DOHH2 (cell line): ENCODE results near the gene ADAMTS8.

Source experiments
- H3F3A ChIP-seq: fragments of 200-600 bp; sonication (generic), shearing (Covaris generic); 2 replicates; pipeline ENCODE4 v1.6.0; 2016; ENCODE audit warnings: antibody characterized with exemption, mild to moderate bottlenecking; ENCODE audit not compliant: control insufficient read depth, insufficient read depth
- H3K27ac ChIP-seq: fragments of 200-600 bp; sonication (generic); 2 replicates; pipeline ENCODE4 v1.5.1; 2014; ENCODE audit warnings: low read depth, mild to moderate bottlenecking, low read length, moderate library complexity
- H3K27me3 ChIP-seq: fragments of 200-600 bp; sonication (generic); 2 replicates; pipeline ENCODE4 v1.6.1; 2014; ENCODE audit warnings: mild to moderate bottlenecking, low read length, mixed read lengths; ENCODE audit not compliant: control insufficient read depth
- H3K36me3 ChIP-seq: fragments of 200-600 bp; sonication (generic); 2 replicates; pipeline ENCODE4 v1.6.1; 2014; ENCODE audit warnings: mild to moderate bottlenecking, low read length, moderate library complexity, mixed read lengths; ENCODE audit not compliant: control insufficient read depth
- H3K4me1 ChIP-seq: fragments of 200-600 bp; sonication (generic); 2 replicates; pipeline ENCODE4 v1.6.1; 2014; ENCODE audit warnings: mild to moderate bottlenecking, low read length, mixed read lengths; ENCODE audit not compliant: control insufficient read depth
- H3K4me2 ChIP-seq: fragments of 200-600 bp; sonication (generic); 2 replicates; pipeline ENCODE4 v1.6.0; 2014; ENCODE audit warnings: mild to moderate bottlenecking, low read length, moderate library complexity
- H3K4me3 ChIP-seq: fragments of 200-600 bp; sonication (generic); 2 replicates; pipeline ENCODE4 v1.5.1; 2014; ENCODE audit warnings: mild to moderate bottlenecking, low read length, mixed read lengths
- H3K79me2 ChIP-seq: fragments of 200-600 bp; sonication (generic); 2 replicates; pipeline ENCODE4 v1.6.1; 2014; ENCODE audit warnings: mild to moderate bottlenecking, low read length, mixed read lengths; ENCODE audit not compliant: control insufficient read depth
- H3K9me2 ChIP-seq: fragments of 200-600 bp; sonication (generic); replicated peaks from 2 replicates; pipeline ENCODE4 v1.6.1; 2014; ENCODE audit warnings: mild to moderate bottlenecking, low read length, mixed read lengths; ENCODE audit not compliant: control insufficient read depth
- H3K9me3 ChIP-seq: fragments of 200-600 bp; sonication (generic); 2 replicates; pipeline ENCODE4 v1.6.1; 2014; ENCODE audit warnings: antibody characterized with exemption, low read length, mixed read lengths; ENCODE audit not compliant: control insufficient read depth, insufficient read depth
- H4K20me1 ChIP-seq: fragments of 200-600 bp; sonication (generic); 2 replicates; pipeline ENCODE4 v1.6.0; 2014; ENCODE audit warnings: low read depth, mild to moderate bottlenecking, antibody characterized with exemption, low read length, moderate library complexity; ENCODE audit not compliant: control insufficient read depth, insufficient read depth
- EZH2phosphoT487 ChIP-seq: fragments of 200-600 bp; sonication (generic); IDR thresholded peaks from 2 replicates; pipeline ENCODE4 v1.6.1; 2017; ENCODE audit warnings: borderline replicate concordance, mild to moderate bottlenecking, antibody characterized with exemption, low read length, moderate library complexity, mixed read lengths
- TF ChIP-seq, protein P1 (sequence below): fragments of 200-600 bp; sonication (generic); IDR thresholded peaks from one replicate; pipeline ENCODE4 v1.5.1; 2014; ENCODE audit warnings: antibody characterized with exemption, mild to moderate bottlenecking, low read depth, low read length; ENCODE audit not compliant: poor library complexity, severe bottlenecking

ADAMTS8 gene

GRCh38 chr11:130435671-130436070 lies 7.3 kb upstream of the ADAMTS8 start:
- Histone ChIP-seq H3K27me3 (peaks cover 13% of the 10 kb centered on the region), H4K20me1 (no peaks in the 10 kb centered on the region), H3K4me3 (no peak overlapping the region), H3K9me3 (no peaks in the 10 kb centered on the region), H3K79me2 (no peaks in the 10 kb centered on the region), H3F3A (no peaks in the 10 kb centered on the region; the same call in 1 of the 2 replicates), H3K4me1 (0 out of 2 replicates have a peak, but pooled peaks cover 6% of the 10 kb centered on the region), H3K9me2 (no peaks in the 10 kb centered on the region), H3K4me2 (no peak overlapping the region), H3K27ac (no peak overlapping the region), H3K36me3 (no peaks in the 10 kb centered on the region)
- TF ChIP-seq EZH2phosphoT487: no peak
- TF ChIP-seq, protein P1, sequence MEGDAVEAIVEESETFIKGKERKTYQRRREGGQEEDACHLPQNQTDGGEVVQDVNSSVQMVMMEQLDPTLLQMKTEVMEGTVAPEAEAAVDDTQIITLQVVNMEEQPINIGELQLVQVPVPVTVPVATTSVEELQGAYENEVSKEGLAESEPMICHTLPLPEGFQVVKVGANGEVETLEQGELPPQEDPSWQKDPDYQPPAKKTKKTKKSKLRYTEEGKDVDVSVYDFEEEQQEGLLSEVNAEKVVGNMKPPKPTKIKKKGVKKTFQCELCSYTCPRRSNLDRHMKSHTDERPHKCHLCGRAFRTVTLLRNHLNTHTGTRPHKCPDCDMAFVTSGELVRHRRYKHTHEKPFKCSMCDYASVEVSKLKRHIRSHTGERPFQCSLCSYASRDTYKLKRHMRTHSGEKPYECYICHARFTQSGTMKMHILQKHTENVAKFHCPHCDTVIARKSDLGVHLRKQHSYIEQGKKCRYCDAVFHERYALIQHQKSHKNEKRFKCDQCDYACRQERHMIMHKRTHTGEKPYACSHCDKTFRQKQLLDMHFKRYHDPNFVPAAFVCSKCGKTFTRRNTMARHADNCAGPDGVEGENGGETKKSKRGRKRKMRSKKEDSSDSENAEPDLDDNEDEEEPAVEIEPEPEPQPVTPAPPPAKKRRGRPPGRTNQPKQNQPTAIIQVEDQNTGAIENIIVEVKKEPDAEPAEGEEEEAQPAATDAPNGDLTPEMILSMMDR: no peak

DNA sequence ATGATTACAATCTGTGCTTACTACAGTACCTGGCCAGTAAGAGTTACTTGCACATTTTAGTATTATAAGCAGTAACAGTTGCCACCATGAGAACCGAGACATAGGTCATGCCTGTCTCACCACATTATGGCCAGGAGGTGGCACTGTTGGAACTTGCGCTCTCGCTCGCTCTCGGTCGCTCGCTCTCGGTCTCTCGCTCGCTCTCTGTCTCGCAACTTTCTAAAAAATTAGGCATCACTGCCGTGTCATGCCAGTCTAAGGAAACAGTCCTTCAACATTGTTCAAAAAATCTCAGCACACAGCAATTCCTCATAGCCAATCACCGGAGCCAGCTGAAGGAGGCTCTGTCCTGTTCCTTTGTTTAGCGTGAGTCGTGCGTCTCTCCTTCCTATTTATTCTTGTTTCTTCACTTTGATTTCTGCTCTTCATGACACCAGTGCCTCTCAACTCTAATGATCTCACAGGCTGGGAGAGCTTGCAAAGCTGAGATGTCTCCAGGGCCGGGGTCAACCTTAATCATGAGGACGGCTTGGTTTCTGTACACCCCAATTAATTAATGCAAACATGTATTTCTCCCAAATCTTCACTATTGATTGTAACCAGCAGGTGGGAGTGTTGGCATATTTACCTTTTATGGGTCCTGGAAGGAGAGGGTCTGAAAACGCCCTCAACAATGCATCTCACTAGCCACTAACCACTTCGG lies 6.3 kb upstream of the ADAMTS8 start:
- peak overlapping the region; percentile 85 for H3K4me2 ChIP-seq
- H3K4me3 ChIP-seq: peak overlapping the region; percentile 73
- H3K27me3 ChIP-seq: peaks cover 18% of the 10 kb centered on the region
- H3K27ac ChIP-seq: no peak overlapping the region
- no peaks in the 10 kb centered on the region for H4K20me1 ChIP-seq
- H3K9me3 ChIP-seq: no peaks in the 10 kb centered on the region
- no peaks in the 10 kb centered on the region; the same call in 1 of the 2 replicates for H3F3A ChIP-seq
- H3K4me1 ChIP-seq: 0 out of 2 replicates have a peak, but pooled peaks cover 6% of the 10 kb centered on the region
- no peaks in the 10 kb centered on the region for H3K9me2 ChIP-seq
- TF ChIP-seq EZH2phosphoT487: no peak
- TF ChIP-seq, protein P1: peak; percentile 88
- H3K36me3 ChIP-seq: no peaks in the 10 kb centered on the region
- no peaks in the 10 kb centered on the region for H3K79me2 ChIP-seq

GRCh38 chr11:130433357-130433756 lies 4.9 kb upstream of the ADAMTS8 start:
- H3K27ac ChIP-seq: no peak overlapping the region
- TF ChIP-seq EZH2phosphoT487: no peak
- TF ChIP-seq, protein P1: no peak
- no peak overlapping the region for H3K4me3 ChIP-seq
- H3F3A ChIP-seq: no peaks in the 10 kb centered on the region; the same call in 1 of the 2 replicates
- 0 out of 2 replicates have a peak, but pooled peaks cover 3% of the 10 kb centered on the region for H3K4me1 ChIP-seq
- H3K9me3 ChIP-seq: no peaks in the 10 kb centered on the region
- peaks cover 31% of the 10 kb centered on the region for H3K27me3 ChIP-seq
- H3K9me2 ChIP-seq: no peaks in the 10 kb centered on the region
- no peak overlapping the region for H3K4me2 ChIP-seq
- H3K36me3 ChIP-seq: no peaks in the 10 kb centered on the region
- no peaks in the 10 kb centered on the region for H4K20me1 ChIP-seq
- no peaks in the 10 kb centered on the region for H3K79me2 ChIP-seq
